H1 (cell line): ENCODE results near the gene NOS1AP. TPM values are rescaled to one million over a fixed set of nuclear protein-coding genes. Genes with fewer than 3 reads are reported as not detected.

Experiments
- CTCF ChIA-PET: fragments of 300-600 bp; sonication (Branson Sonifier 250); formaldehyde crosslinking; loops from one replicate; lab custom pipeline; 2021; ENCODE audit not compliant: partially characterized antibody; lab: Charles Lee
- POLR2A ChIA-PET: fragments of 300-600 bp; sonication (Branson Sonifier 250); formaldehyde crosslinking; loops from one replicate; lab custom pipeline; 2021; ENCODE audit warnings: inconsistent platforms; ENCODE audit not compliant: partially characterized antibody; lab: Charles Lee
- DNase-seq, 2 experiments: peaks; one replicate each; pipeline versions ENCODE4 v3.0.0 to v3.0.0-alpha.2; 2010 to 2022; ENCODE audit warnings: low spot score in 2 of 2, low read depth in 1 of 2, mixed read lengths in 1 of 2
- FAIRE-seq: peaks from 2 replicates; lab custom pipeline; 2011; peaks lifted over from hg19 to GRCh38; lab: Jason Lieb, UNC
- H2AFZ ChIP-seq: 2 replicates; pipeline ENCODE4 v1.8.1; 2012; ENCODE audit warnings: low read length, inconsistent platforms
- H2AK5ac ChIP-seq: 2 replicates; pipeline ENCODE4 v1.6.1; 2013; ENCODE audit warnings: low read depth, low read length
- H2BK120ac ChIP-seq: replicated peaks from 2 replicates; pipeline ENCODE3; 2013; ENCODE audit warnings: low read depth, low read length, inconsistent platforms
- H2BK12ac ChIP-seq: 2 replicates; pipeline ENCODE4 v1.6.1; 2013; ENCODE audit warnings: low read depth, low read length
- H2BK15ac ChIP-seq: 2 replicates; pipeline ENCODE4 v1.6.1; 2013; ENCODE audit warnings: low read length
- H2BK20ac ChIP-seq: 2 replicates; pipeline ENCODE4 v1.6.1; 2013; ENCODE audit warnings: low read length
- H2BK5ac ChIP-seq: 2 replicates; pipeline ENCODE4 v1.6.1; 2013; ENCODE audit warnings: low read depth, low read length
- H3K14ac ChIP-seq: 2 replicates; pipeline ENCODE4 v1.6.1; 2013; ENCODE audit warnings: inconsistent platforms; ENCODE audit not compliant: insufficient read length
- H3K18ac ChIP-seq: 2 replicates; pipeline ENCODE4 v1.6.1; 2013; ENCODE audit warnings: low read length; ENCODE audit errors: extremely low read depth
- H3K23ac ChIP-seq: 2 replicates; pipeline ENCODE4 v1.6.1; 2013; ENCODE audit warnings: inconsistent platforms; ENCODE audit not compliant: insufficient read length
- H3K23me2 ChIP-seq: 2 replicates; pipeline ENCODE4 v1.6.1; 2013; ENCODE audit warnings: low read depth, low read length
- H3K27ac ChIP-seq: 2 replicates; pipeline ENCODE4 v1.6.1; 2011; ENCODE audit warnings: low read depth, low read length, inconsistent platforms
- H3K27me3 ChIP-seq, 4 experiments: replicated peaks in 1 of 4; 1 replicate in 1 of 4; 2 replicates in 3 of 4; pipeline versions ENCODE4 v1.6.1 to v1.8.1; 2011 to 2013; ENCODE audit warnings: low read length in 3 of 4, mild to moderate bottlenecking in 3 of 4, inconsistent platforms in 2 of 4, mixed read lengths in 2 of 4, moderate library complexity in 1 of 4; ENCODE audit not compliant: control insufficient read depth in 3 of 4, insufficient read depth in 3 of 4; ENCODE audit errors: extremely low read depth in 1 of 4
- H3K36me3 ChIP-seq, 4 experiments: 2 replicates each; pipeline versions ENCODE4 v1.6.1 to v1.8.1; 2011 to 2013; ENCODE audit warnings: mild to moderate bottlenecking in 4 of 4, low read length in 3 of 4, moderate library complexity in 2 of 4, control low read depth in 1 of 4, inconsistent platforms in 1 of 4; ENCODE audit not compliant: insufficient read depth in 4 of 4, control insufficient read depth in 2 of 4
- H3K4ac ChIP-seq: replicated peaks from 2 replicates; pipeline ENCODE3; 2013; ENCODE audit warnings: low read length, low read depth, mixed read lengths, inconsistent platforms; ENCODE audit not compliant: insufficient read length
- H3K4me1 ChIP-seq, 4 experiments: replicated peaks in 1 of 4; 1 replicate in 1 of 4; 2 replicates in 3 of 4; pipeline versions ENCODE4 v1.6.1 to v1.8.1; 2011 to 2013; ENCODE audit warnings: low read length in 3 of 4, inconsistent platforms in 2 of 4, mixed read lengths in 1 of 4; ENCODE audit not compliant: insufficient read depth in 4 of 4, control insufficient read depth in 3 of 4
- H3K4me2 ChIP-seq, 2 experiments: 2 replicates each; pipeline versions ENCODE4 v1.6.1 to v1.8.1; 2011 to 2013; ENCODE audit warnings: low read depth in 2 of 2, low read length in 2 of 2, control low read depth in 1 of 2, inconsistent platforms in 1 of 2, mild to moderate bottlenecking in 1 of 2; ENCODE audit not compliant: insufficient read depth in 1 of 2
- H3K4me3 ChIP-seq, 4 experiments: fragments of 200-600, 300-600 bp in 1 of 4; sonication (generic), shearing (Covaris generic), sonication (Bioruptor Twin) in 1 of 4; 2 replicates each; pipeline versions ENCODE4 v1.5.1 to v1.8.1; 2011 to 2016; ENCODE audit warnings: low read length in 4 of 4, low read depth in 3 of 4, control low read depth in 2 of 4, inconsistent platforms in 2 of 4, mild to moderate bottlenecking in 2 of 4, mixed read lengths in 1 of 4, moderate library complexity in 1 of 4; ENCODE audit not compliant: insufficient read depth in 2 of 4; ENCODE audit errors: extremely low read depth in 1 of 4
- H3K56ac ChIP-seq: replicated peaks from 2 replicates; pipeline ENCODE3; 2013; ENCODE audit warnings: low read depth, mild to moderate bottlenecking, mixed read lengths, low read length, inconsistent platforms; ENCODE audit not compliant: insufficient read length
- H3K79me1 ChIP-seq: 2 replicates; pipeline ENCODE4 v1.6.1; 2013; ENCODE audit warnings: low read depth, low read length, control low read depth
- H3K79me2 ChIP-seq, 2 experiments: 2 replicates each; pipeline versions ENCODE4 v1.6.1 to v1.8.1; 2012 to 2013; ENCODE audit warnings: low read length in 2 of 2, mild to moderate bottlenecking in 2 of 2, inconsistent platforms in 1 of 2; ENCODE audit not compliant: insufficient read depth in 2 of 2, control insufficient read depth in 1 of 2
- H3K9ac ChIP-seq, 4 experiments: replicated peaks in 1 of 4; 1 replicate in 1 of 4; 2 replicates in 3 of 4; pipeline versions ENCODE4 v1.6.1 to v1.8.1; 2011 to 2013; ENCODE audit warnings: low read depth in 3 of 4, low read length in 3 of 4, control low read depth in 2 of 4, mild to moderate bottlenecking in 2 of 4, moderate library complexity in 2 of 4, inconsistent platforms in 1 of 4; ENCODE audit errors: extremely low read depth in 1 of 4
- H3K9me3 ChIP-seq, 2 experiments: 2 replicates each; pipeline versions ENCODE4 v1.6.1 to v1.8.1; 2012 to 2013; ENCODE audit warnings: mild to moderate bottlenecking in 2 of 2, moderate library complexity in 2 of 2, control low read depth in 1 of 2, inconsistent platforms in 1 of 2, low read depth in 1 of 2, low read length in 1 of 2, mixed read lengths in 1 of 2; ENCODE audit not compliant: insufficient read depth in 2 of 2
- H4K20me1 ChIP-seq, 2 experiments: replicated peaks in 1 of 2; 2 replicates each; pipeline versions ENCODE3 to v1.8.1; 2011 to 2013; ENCODE audit warnings: inconsistent platforms in 2 of 2, low read length in 2 of 2, mild to moderate bottlenecking in 1 of 2; ENCODE audit not compliant: insufficient read depth in 2 of 2, control insufficient read depth in 1 of 2
- H4K5ac ChIP-seq: 2 replicates; pipeline ENCODE4 v1.6.1; 2013; ENCODE audit warnings: low read length, low read depth, mixed read lengths, inconsistent platforms; ENCODE audit not compliant: insufficient read length
- H4K8ac ChIP-seq: 2 replicates; pipeline ENCODE4 v1.8.0; 2013; ENCODE audit warnings: mild to moderate bottlenecking, moderate library complexity, low read length, inconsistent platforms; ENCODE audit not compliant: insufficient read depth; ENCODE audit errors: extremely low read depth
- H4K91ac ChIP-seq: replicated peaks from 2 replicates; pipeline ENCODE3; 2013; ENCODE audit warnings: low read length, mixed read lengths, inconsistent platforms; ENCODE audit not compliant: insufficient read length
- CEBPB ChIP-seq: IDR thresholded peaks from 2 replicates; pipeline ENCODE4 v1.6.1; 2012; ENCODE audit warnings: low read depth, low read length
- CHD2 ChIP-seq: IDR thresholded peaks from 2 replicates; pipeline ENCODE4 v1.6.1; 2012; ENCODE audit warnings: low read length, improper control_type of control experiment
- GABPA ChIP-seq: IDR thresholded peaks from 2 replicates; pipeline ENCODE4 v1.6.1; 2011; ENCODE audit warnings: mild to moderate bottlenecking, low read length, moderate library complexity, borderline replicate concordance; ENCODE audit not compliant: insufficient read depth
- JUN ChIP-seq: IDR thresholded peaks from 2 replicates; pipeline ENCODE4 v1.6.1; 2011; ENCODE audit warnings: low read depth, mild to moderate bottlenecking, improper control_type of control experiment, low read length
- KDM4A ChIP-seq: IDR thresholded peaks from one replicate; pipeline ENCODE4 v1.7.1; 2012; ENCODE audit warnings: low read depth, mild to moderate bottlenecking, moderate library complexity, low read length, inconsistent platforms; ENCODE audit not compliant: severe bottlenecking
- KDM5A ChIP-seq: fragments of 200-600 bp; IDR thresholded peaks from 2 replicates; pipeline ENCODE4 v1.7.1; 2012; ENCODE audit warnings: mild to moderate bottlenecking, low read length, inconsistent platforms, mixed read lengths
- RFX5 ChIP-seq: IDR thresholded peaks from 2 replicates; pipeline ENCODE4 v1.6.1; 2011; ENCODE audit warnings: low read depth, low read length, improper control_type of control experiment, borderline replicate concordance
- SP4 ChIP-seq: IDR thresholded peaks from 2 replicates; pipeline ENCODE4 v1.6.1; 2012; ENCODE audit warnings: low read length, inconsistent platforms
- SRF ChIP-seq: IDR thresholded peaks from 2 replicates; pipeline ENCODE4 v1.6.1; 2011; ENCODE audit warnings: mild to moderate bottlenecking, low read depth, low read length, moderate library complexity
- SUZ12 ChIP-seq: fragments of 200-600 bp; sonication (generic); IDR thresholded peaks from 2 replicates; pipeline ENCODE4 v1.6.1; 2012; ENCODE audit warnings: mild to moderate bottlenecking, inconsistent platforms, low read length, moderate library complexity, mixed read lengths
- TAF7 ChIP-seq: optimal IDR thresholded peaks from 2 replicates; pipeline ENCODE3; 2011; ENCODE audit warnings: low read depth, mild to moderate bottlenecking, inconsistent platforms, low read length, moderate library complexity, borderline replicate concordance
- TCF12 ChIP-seq: IDR thresholded peaks from 2 replicates; pipeline ENCODE4 v1.6.1; 2011; ENCODE audit warnings: low read depth, mild to moderate bottlenecking, low read length
- WGBS, 2 experiments: shearing (Covaris generic) in 1 of 2; methylation state at CpG; one replicate each; pipeline versions ENCODE4 v1.1.6 to v1.1.7; 2013 to 2015; ENCODE audit warnings: low lambda C conversion rate in 2 of 2, mixed read lengths in 2 of 2, inconsistent platforms in 1 of 2, low coverage in 1 of 2, missing lambda C conversion rate in 1 of 2; ENCODE audit not compliant: insufficient replicate concordance in 2 of 2, insufficient coverage in 1 of 2, insufficient read length in 1 of 2; ENCODE audit errors: extremely low coverage in 1 of 2, missing lambda C conversion rate in 1 of 2; 5-methylcytosine and 5-hydroxymethylcytosine counted together
- polyA plus RNA-seq, 7 experiments: library from polyadenylated mRNA; depleted of rRNA in 3 of 7; stranded (reverse) in 5 of 7; unstranded in 2 of 7; fragments of >200 nt in 5 of 7; fragments of 200-250 nt in 2 of 7; gene quantifications; 1 replicate in 5 of 7; 2 replicates in 1 of 7; 4 replicates in 1 of 7; pipeline versions ENCODE4 v1.2.1 to v1.2.3, GENCODE V29; 2011 to 2013; ENCODE audit warnings: missing spikeins in 2 of 7, mixed read lengths in 2 of 7
- total RNA-seq: library from RNA; stranded (reverse); fragmentation: NEBNext Ultra II Directional; extraction: Animal tissue kit (Norgen Biotek cat#: 25700); gene quantifications from 2 replicates; pipeline ENCODE4 v1.2.1, GENCODE V29; 2021

NOS1AP gene
- total and polyA plus RNA-seq, 2 of the 8 experiments (the other 6 are each of a cell fraction or from before 2014, with no cell fraction given), result 2.4 to 12.1 TPM

GRCh38 chr1:162397039-162397448 is 327.6 kb downstream of the NOS1AP start:
- H3K27me3 ChIP-seq, result no peaks in the 10 kb centered on the region
- H3K18ac ChIP-seq, result no peak overlapping the region
- H3K14ac ChIP-seq, result no peak overlapping the region
- H2BK120ac ChIP-seq, result no peak overlapping the region
- no peak overlapping the region for H3K4ac ChIP-seq
- H4K20me1 ChIP-seq, result no peaks in the 10 kb centered on the region
- H2AFZ ChIP-seq, result no peak overlapping the region
- H3K79me2 ChIP-seq, result no peaks in the 10 kb centered on the region
- POLR2A ChIA-PET, result no interaction called here
- H2BK15ac ChIP-seq, result no peak overlapping the region
- H2BK12ac ChIP-seq, result no peak overlapping the region
- no peak overlapping the region for H3K56ac ChIP-seq
- H4K91ac ChIP-seq, result no peak overlapping the region
- H3K4me1 ChIP-seq, result peaks cover 2 to 13% (median 5%) of the 10 kb centered on the region in 4 experiments; a peak in 3 of 7 replicates
- FAIRE-seq (no peak), DNase-seq (peak in 1 of 2 experiments; percentile 14)
- no peaks in the 10 kb centered on the region for H3K36me3 ChIP-seq
- no peak overlapping the region for H4K8ac ChIP-seq
- no peaks in the 10 kb centered on the region for H3K79me1 ChIP-seq
- no peak overlapping the region; the same call in 1 of the 2 replicates for H2BK20ac ChIP-seq
- no peak overlapping the region for H3K9ac ChIP-seq
- no peaks in the 10 kb centered on the region for H3K23me2 ChIP-seq
- H3K9me3 ChIP-seq, result no peaks in the 10 kb centered on the region
- H3K27ac ChIP-seq, result no peak overlapping the region
- H3K23ac ChIP-seq, result no peak overlapping the region
- no peak for TF ChIP-seq JUN
- no peak for TF ChIP-seq GABPA
- TF ChIP-seq KDM5A, result no peak
- TF ChIP-seq RFX5, result no peak
- no peak for TF ChIP-seq CEBPB
- TF ChIP-seq SUZ12, result no peak
- TF ChIP-seq SP4, result no peak
- no peak for TF ChIP-seq CHD2
- TF ChIP-seq SRF, result no peak
- no peak for TF ChIP-seq KDM4A
- no peak for TF ChIP-seq TAF7
- TF ChIP-seq TCF12, result no peak
- TF ChIP-seq, all 59 proteins: peak for 0
- WGBS, 2 experiments, result 81% methylated on average over 3 of the region's 3 CpGs; no CpG with 5 or more reads in 1 of the 2 experiments
- CTCF ChIA-PET, result interaction anchor here (0.6 to 2.2 kb wide), 3 partner anchors 8 to 152 kb away, joined by 3 to 11 read pairs (median 3); no protein-coding TSS in a partner anchor
- H3K4me3 ChIP-seq, result no peak overlapping the region
- no peak overlapping the region for H2AK5ac ChIP-seq
- H2BK5ac ChIP-seq, result no peak overlapping the region
- no peak overlapping the region for H4K5ac ChIP-seq
- no peak overlapping the region for H3K4me2 ChIP-seq
